Breast epithelium (tissue), 3 donors: ENCODE data around the gene FAM32A.

Source experiments
- CTCF ChIP-seq, 3 donors: fragments of 450-650 bp; IDR thresholded peaks; one replicate each; pipeline ENCODE4 v1.5.1; 2016 to 2017; ENCODE audit warnings: antibody characterized with exemption in 3 of 3, mild to moderate bottlenecking in 3 of 3, moderate library complexity in 3 of 3
- POLR2A ChIP-seq: fragments of 450-650 bp; IDR thresholded peaks from one replicate; pipeline ENCODE4 v1.6.1; 2016; ENCODE audit warnings: antibody characterized with exemption, mild to moderate bottlenecking, moderate library complexity
- POLR2AphosphoS5 ChIP-seq, 3 donors: sonication (generic); formaldehyde crosslinking; IDR thresholded peaks; one replicate each; pipeline ENCODE4 v1.6.1; 2017; ENCODE audit warnings: antibody characterized with exemption in 3 of 3

DNA sequence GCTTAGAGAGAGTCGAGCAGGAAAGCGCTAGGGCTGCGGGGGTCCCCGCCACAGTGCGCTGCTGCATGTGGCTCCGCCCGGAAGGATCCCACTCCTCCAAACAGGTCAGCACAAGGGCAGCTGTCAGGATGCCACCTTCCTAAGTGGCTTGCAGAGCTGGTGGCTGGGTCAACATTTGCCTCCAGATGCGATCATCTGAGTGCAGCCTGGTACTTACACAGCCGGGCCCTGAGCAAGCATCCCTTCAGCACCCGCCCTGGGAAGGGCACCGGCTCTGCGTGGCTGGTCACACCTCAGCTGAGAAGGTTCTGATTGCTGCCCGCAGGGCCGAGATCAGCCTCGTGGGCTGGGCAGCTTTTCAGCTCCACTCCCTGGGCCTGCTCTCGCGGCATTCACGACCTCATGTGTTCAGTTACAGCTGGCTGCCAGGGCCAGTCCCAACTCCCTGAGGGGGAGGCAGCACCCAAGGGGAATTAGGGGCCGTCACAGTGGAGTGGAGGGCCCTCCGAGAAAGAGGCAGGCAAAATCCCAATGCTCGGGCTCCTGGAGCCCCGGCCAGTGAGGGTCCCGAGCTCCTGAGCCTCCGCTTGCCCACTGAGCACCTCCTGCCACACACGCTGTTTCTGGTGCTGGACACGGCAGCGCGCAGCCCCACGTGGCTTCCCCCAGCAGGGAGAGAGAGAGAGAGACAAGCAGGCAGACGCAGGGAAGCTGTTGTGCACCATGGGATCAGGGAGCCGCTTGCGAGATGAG, 39.3 kb downstream of the FAM32A start:
- TF ChIP-seq CTCF (IDR thresholded peaks at IDR 0.05) (no peak), POLR2AphosphoS5 (IDR thresholded peaks at IDR 0.05) (no peak), POLR2A (no peak)
